OCI-LY1 (cell line): ENCODE measurements around the gene ADAMTSL2.

Experiments used
- H2AFZ ChIP-seq: fragments of 200-600 bp; sonication (generic), shearing (Covaris generic); 2 replicates; pipeline ENCODE4 v1.6.0; 2014; ENCODE audit warnings: antibody characterized with exemption, mild to moderate bottlenecking, low read length
- H3F3A ChIP-seq: fragments of 200-600 bp; sonication (generic), shearing (Covaris generic); 2 replicates; pipeline ENCODE4 v1.6.0; 2014; ENCODE audit warnings: mild to moderate bottlenecking, antibody characterized with exemption, low read length, moderate library complexity; ENCODE audit not compliant: insufficient read depth
- H3K27ac ChIP-seq: fragments of 200-600 bp; sonication (generic); 2 replicates; pipeline ENCODE4 v1.5.1; 2014; ENCODE audit warnings: low read length, mixed run types, mild to moderate bottlenecking, low read depth; ENCODE audit not compliant: poor library complexity, severe bottlenecking
- H3K27me3 ChIP-seq: fragments of 200-600 bp; sonication (generic); 2 replicates; pipeline ENCODE4 v1.6.0; 2014; ENCODE audit warnings: antibody characterized with exemption, mild to moderate bottlenecking, low read length, moderate library complexity; ENCODE audit not compliant: insufficient read depth
- H3K36me3 ChIP-seq: fragments of 200-600 bp; sonication (generic); 2 replicates; pipeline ENCODE4 v1.6.1; 2014; ENCODE audit warnings: mild to moderate bottlenecking, antibody characterized with exemption, low read length, moderate library complexity, mixed read lengths; ENCODE audit not compliant: insufficient read depth
- H3K4me1 ChIP-seq: fragments of 200-600 bp; sonication (generic); 2 replicates; pipeline ENCODE4 v1.5.1; 2014; ENCODE audit warnings: mild to moderate bottlenecking, low read length, moderate library complexity; ENCODE audit not compliant: insufficient read depth, severe bottlenecking
- H3K4me2 ChIP-seq: fragments of 200-600 bp; sonication (generic), shearing (Covaris generic); 2 replicates; pipeline ENCODE4 v1.6.1; 2014; ENCODE audit warnings: low read length
- H3K4me3 ChIP-seq: fragments of 200-600 bp; sonication (generic); 2 replicates; pipeline ENCODE4 v1.5.1; 2014; ENCODE audit warnings: low read length, low read depth, mild to moderate bottlenecking, mixed read lengths; ENCODE audit not compliant: poor library complexity, severe bottlenecking
- H3K79me2 ChIP-seq: fragments of 200-600 bp; shearing (Covaris generic); 2 replicates; pipeline ENCODE4 v1.6.1; 2016; ENCODE audit warnings: mixed run types, low read length, mixed read lengths; ENCODE audit not compliant: insufficient read depth
- H3K9ac ChIP-seq: fragments of 200-600 bp; sonication (generic), shearing (Covaris generic); 2 replicates; pipeline ENCODE4 v1.6.1; 2014; ENCODE audit warnings: mild to moderate bottlenecking, low read length, mixed read lengths
- H3K9me2 ChIP-seq: fragments of 200-600 bp; sonication (generic), shearing (Covaris generic); 2 replicates; pipeline ENCODE4 v1.6.1; 2014; ENCODE audit warnings: low read depth, mild to moderate bottlenecking, low read length, mixed read lengths
- H3K9me3 ChIP-seq: fragments of 200-600 bp; shearing (Covaris generic); 2 replicates; pipeline ENCODE4 v1.6.1; 2014; ENCODE audit warnings: low read length, mixed read lengths
- H4K20me1 ChIP-seq: fragments of 200-600 bp; sonication (generic), shearing (Covaris generic); 2 replicates; pipeline ENCODE4 v1.6.0; 2016; ENCODE audit warnings: mild to moderate bottlenecking, low read length; ENCODE audit not compliant: insufficient read depth
- CTCF ChIP-seq: fragments of 200-600 bp; sonication (generic), shearing (Covaris generic); IDR thresholded peaks from 2 replicates; pipeline ENCODE4 v1.5.1; 2017; ENCODE audit warnings: mild to moderate bottlenecking, antibody characterized with exemption, low read length, moderate library complexity, mixed read lengths
- EZH2 ChIP-seq: fragments of 200-600 bp; sonication (generic), shearing (Covaris generic); IDR thresholded peaks from 2 replicates; pipeline ENCODE4 v1.8.0; 2017; ENCODE audit warnings: borderline replicate concordance, mixed run types, mild to moderate bottlenecking, antibody characterized with exemption, low read length, moderate library complexity, mixed read lengths

The ADAMTSL2 gene

GRCh38 chr9:133552236-133552635, 17.7 kb downstream of the ADAMTSL2 start:
- H3K9me2 ChIP-seq = no peaks in the 10 kb centered on the region
- no peaks in the 10 kb centered on the region for H3K9me3 ChIP-seq
- no peaks in the 10 kb centered on the region for H3K79me2 ChIP-seq
- no peaks in the 10 kb centered on the region for H4K20me1 ChIP-seq
- no peak for TF ChIP-seq EZH2
- no peak for TF ChIP-seq CTCF
- no peak overlapping the region for H3K4me2 ChIP-seq
- no peaks in the 10 kb centered on the region for H3K4me1 ChIP-seq
- no peak overlapping the region for H2AFZ ChIP-seq
- no peak overlapping the region for H3K27ac ChIP-seq
- no peaks in the 10 kb centered on the region for H3F3A ChIP-seq
- no peak overlapping the region for H3K4me3 ChIP-seq
- H3K9ac ChIP-seq = no peak overlapping the region
- H3K27me3 ChIP-seq = peaks cover 6% of the 10 kb centered on the region; the same call in 1 of the 2 replicates
- H3K36me3 ChIP-seq = no peaks in the 10 kb centered on the region

GRCh38 chr9:133553123-133553522, 18.6 kb downstream of the ADAMTSL2 start:
- no peaks in the 10 kb centered on the region for H4K20me1 ChIP-seq
- no peak overlapping the region for H3K9ac ChIP-seq
- peaks cover 6% of the 10 kb centered on the region; the same call in 1 of the 2 replicates for H3K27me3 ChIP-seq
- no peaks in the 10 kb centered on the region for H3K4me1 ChIP-seq
- H3K79me2 ChIP-seq = no peaks in the 10 kb centered on the region
- TF ChIP-seq CTCF (no peak), EZH2 (no peak)
- H3F3A ChIP-seq = no peaks in the 10 kb centered on the region
- no peak overlapping the region for H2AFZ ChIP-seq
- H3K9me3 ChIP-seq = no peaks in the 10 kb centered on the region
- no peak overlapping the region for H3K4me3 ChIP-seq
- no peak overlapping the region for H3K27ac ChIP-seq
- no peak overlapping the region for H3K4me2 ChIP-seq
- no peaks in the 10 kb centered on the region for H3K9me2 ChIP-seq
- no peaks in the 10 kb centered on the region for H3K36me3 ChIP-seq

GRCh38 chr9:133553973-133554713, 19.6 kb downstream of the ADAMTSL2 start:
- Histone ChIP-seq H3K79me2 (no peaks in the 10 kb centered on the region), H3K4me2 (no peak overlapping the region), H4K20me1 (no peaks in the 10 kb centered on the region), H3K27me3 (peaks cover 11% of the 10 kb centered on the region; the same call in 1 of the 2 replicates), H3F3A (no peaks in the 10 kb centered on the region), H2AFZ (no peak overlapping the region), H3K4me3 (no peak overlapping the region), H3K36me3 (no peaks in the 10 kb centered on the region), H3K27ac (no peak overlapping the region), H3K9me3 (no peaks in the 10 kb centered on the region), H3K4me1 (no peaks in the 10 kb centered on the region), H3K9me2 (no peaks in the 10 kb centered on the region), H3K9ac (no peak overlapping the region)
- TF ChIP-seq EZH2 = no peak
- TF ChIP-seq CTCF = no peak
